HG03175 (cell line): ENCODE measurements around the gene TTC28.
"Not testable (repeated sequence)": the region's sequence is repeated elsewhere in the genome, so short reads cannot be mapped to it uniquely, and the experiment has no call there.

Source experiments
- ATAC-seq: cut with Tn5 transposase; IDR thresholded peaks from one replicate; pipeline ENCODE4 v1.9.1; 2021; ENCODE audit warnings: mild to moderate bottlenecking, moderate library complexity; ENCODE audit not compliant: unreplicated experiment

The TTC28 gene

GRCh38 chr22:28679611-28680287 is at the start of gene TTC28:
Gene TTC28 (minus strand): TSS chr22:28679840. CDS start chr22:28679723, 117 bp downstream.
- not testable (repeated sequence) for ATAC-seq

GRCh38 chr22:28728621-28729313 is 49.1 kb upstream of the TTC28 start:
- ATAC-seq: no peak

- ATAC-seq: no peak
Observed at GRCh38 chr22:28728002-28728401, 48.4 kb upstream of the TTC28 start.

- ATAC-seq: no peak
Observed at GRCh38 chr22:28718044-28718443, 38.4 kb upstream of the TTC28 start.

- no peak for ATAC-seq
Observed at GRCh38 chr22:28716686-28717085, 37.0 kb upstream of the TTC28 start.

GRCh38 chr22:28715611-28716010 is 36.0 kb upstream of the TTC28 start:
- no peak for ATAC-seq

GRCh38 chr22:28714043-28714628 is 34.5 kb upstream of the TTC28 start:
- ATAC-seq: no peak

- ATAC-seq: no peak
Observed at GRCh38 chr22:28711820-28712777, 32.5 kb upstream of the TTC28 start.

- ATAC-seq: no peak
Observed at GRCh38 chr22:28711341-28711740, 31.7 kb upstream of the TTC28 start.

GRCh38 chr22:28710576-28711191 is 31.0 kb upstream of the TTC28 start:
- ATAC-seq: no peak

GRCh38 chr22:28710107-28710506 is 30.5 kb upstream of the TTC28 start:
- ATAC-seq: no peak

GRCh38 chr22:28706845-28707244 is 27.2 kb upstream of the TTC28 start:
- no peak for ATAC-seq

GRCh38 chr22:28703436-28703835 is 23.8 kb upstream of the TTC28 start:
- no peak for ATAC-seq

GRCh38 chr22:28702891-28703290 is 23.3 kb upstream of the TTC28 start:
- no peak for ATAC-seq

- ATAC-seq: not testable (repeated sequence)
Observed at GRCh38 chr22:28693041-28693760, 13.6 kb upstream of the TTC28 start.

GRCh38 chr22:28689796-28690195 is 10.2 kb upstream of the TTC28 start:
- ATAC-seq: not testable (repeated sequence)

GRCh38 chr22:28682966-28683365 is 3.3 kb upstream of the TTC28 start:
- not testable (repeated sequence) for ATAC-seq

GRCh38 chr22:28680813-28681490 is 1.3 kb upstream of the TTC28 start:
- ATAC-seq: not testable (repeated sequence)
